HCT116 (cell line): ENCODE data around the gene RBM20.

ENCODE experiments used
- POLR2A ChIP-seq: IDR thresholded peaks from 2 replicates; pipeline ENCODE4 v1.7.0; 2011; ENCODE audit warnings: borderline replicate concordance; ENCODE audit not compliant: insufficient read depth, insufficient read length; ENCODE audit errors: extremely low read depth
- RAD21 ChIP-seq: IDR thresholded peaks from 2 replicates; pipeline ENCODE4 v1.6.1; 2012; ENCODE audit warnings: low read depth, mild to moderate bottlenecking
- REST ChIP-seq: IDR thresholded peaks from 2 replicates; pipeline ENCODE4 v1.6.1; 2012; ENCODE audit warnings: low read depth
- SIN3A ChIP-seq: IDR thresholded peaks from 2 replicates; pipeline ENCODE4 v1.6.1; 2012; ENCODE audit warnings: low read depth
- TF ChIP-seq, protein P1 (sequence below), 3 experiments: fragments of 200-600 bp in 1 of 3; sonication (generic) in 1 of 3; IDR thresholded peaks in 2 of 3; conservative IDR thresholded peaks in 1 of 3; 2 replicates each; pipeline ENCODE4 v1.5.1; 2012 to 2017; ENCODE audit warnings: low read depth in 2 of 3, low read length in 2 of 3, antibody characterized with exemption in 1 of 3, borderline replicate concordance in 1 of 3, control low read depth in 1 of 3, mild to moderate bottlenecking in 1 of 3, mixed read lengths in 1 of 3, mixed run types in 1 of 3, moderate library complexity in 1 of 3; ENCODE audit not compliant: insufficient read depth in 1 of 3

DNA sequence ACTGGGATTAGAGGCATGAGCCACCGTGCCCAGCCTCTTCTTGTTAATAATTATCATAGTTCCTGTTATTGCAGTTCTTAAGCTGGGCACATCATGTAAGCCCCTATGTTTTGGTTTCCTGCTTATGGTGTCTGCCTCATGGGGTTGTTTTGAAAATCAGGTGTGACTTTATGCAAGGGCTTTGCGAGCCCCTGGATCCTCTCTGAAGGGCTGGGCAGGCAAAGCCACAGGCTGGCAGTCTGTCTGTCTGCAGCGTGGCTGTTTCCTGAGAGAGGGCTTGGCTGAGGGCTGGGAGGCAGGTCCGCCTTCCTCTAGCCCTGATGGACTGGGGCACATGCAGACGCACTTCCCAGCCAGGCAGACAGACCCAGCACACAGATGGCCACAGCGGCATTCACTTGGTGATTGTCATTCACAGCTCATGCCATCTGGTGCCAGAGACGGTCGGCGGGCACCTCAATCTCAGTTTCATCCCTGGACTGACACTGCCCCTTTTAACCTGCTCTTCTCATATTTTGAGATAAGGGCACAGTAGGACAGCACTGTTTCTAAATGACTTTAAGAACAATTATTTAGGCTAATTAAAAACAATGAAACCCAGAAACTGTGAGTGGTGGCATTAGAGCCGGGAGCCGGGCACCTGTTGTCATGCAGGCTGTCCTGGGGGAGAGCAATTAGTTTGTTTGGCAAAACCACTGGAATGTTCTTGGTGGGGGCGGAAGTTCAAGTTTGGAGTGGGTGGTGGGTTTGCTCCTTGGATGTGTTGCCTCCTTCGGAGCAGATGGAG, 35.5 kb downstream of the RBM20 start:
- TF ChIP-seq, protein P1, sequence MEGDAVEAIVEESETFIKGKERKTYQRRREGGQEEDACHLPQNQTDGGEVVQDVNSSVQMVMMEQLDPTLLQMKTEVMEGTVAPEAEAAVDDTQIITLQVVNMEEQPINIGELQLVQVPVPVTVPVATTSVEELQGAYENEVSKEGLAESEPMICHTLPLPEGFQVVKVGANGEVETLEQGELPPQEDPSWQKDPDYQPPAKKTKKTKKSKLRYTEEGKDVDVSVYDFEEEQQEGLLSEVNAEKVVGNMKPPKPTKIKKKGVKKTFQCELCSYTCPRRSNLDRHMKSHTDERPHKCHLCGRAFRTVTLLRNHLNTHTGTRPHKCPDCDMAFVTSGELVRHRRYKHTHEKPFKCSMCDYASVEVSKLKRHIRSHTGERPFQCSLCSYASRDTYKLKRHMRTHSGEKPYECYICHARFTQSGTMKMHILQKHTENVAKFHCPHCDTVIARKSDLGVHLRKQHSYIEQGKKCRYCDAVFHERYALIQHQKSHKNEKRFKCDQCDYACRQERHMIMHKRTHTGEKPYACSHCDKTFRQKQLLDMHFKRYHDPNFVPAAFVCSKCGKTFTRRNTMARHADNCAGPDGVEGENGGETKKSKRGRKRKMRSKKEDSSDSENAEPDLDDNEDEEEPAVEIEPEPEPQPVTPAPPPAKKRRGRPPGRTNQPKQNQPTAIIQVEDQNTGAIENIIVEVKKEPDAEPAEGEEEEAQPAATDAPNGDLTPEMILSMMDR (IDR thresholded peaks at IDR 0.05 in 2 of 3, conservative IDR thresholded peaks at IDR 0.05 in 1 of 3; ENCODE audit: borderline replicate concordance in 1 of 3, insufficient read depth in 1 of 3, low read depth in 2 of 3, low read length in 2 of 3) = no peak
- no peak for TF ChIP-seq REST
- TF ChIP-seq RAD21 = no peak
- TF ChIP-seq POLR2A = no peak
- no peak for TF ChIP-seq SIN3A
